ENCODE measurements around the gene SESN3. TPM values are rescaled to one million over a fixed set of nuclear protein-coding genes. Genes with fewer than 3 reads are reported as not detected.
A peak's percentile ranks its signal among the peaks of the same experiment; 100 is the strongest.

Gene SESN3
- total RNA-seq, 1 experiment from 2014 or later = 34.9 TPM

DNA sequence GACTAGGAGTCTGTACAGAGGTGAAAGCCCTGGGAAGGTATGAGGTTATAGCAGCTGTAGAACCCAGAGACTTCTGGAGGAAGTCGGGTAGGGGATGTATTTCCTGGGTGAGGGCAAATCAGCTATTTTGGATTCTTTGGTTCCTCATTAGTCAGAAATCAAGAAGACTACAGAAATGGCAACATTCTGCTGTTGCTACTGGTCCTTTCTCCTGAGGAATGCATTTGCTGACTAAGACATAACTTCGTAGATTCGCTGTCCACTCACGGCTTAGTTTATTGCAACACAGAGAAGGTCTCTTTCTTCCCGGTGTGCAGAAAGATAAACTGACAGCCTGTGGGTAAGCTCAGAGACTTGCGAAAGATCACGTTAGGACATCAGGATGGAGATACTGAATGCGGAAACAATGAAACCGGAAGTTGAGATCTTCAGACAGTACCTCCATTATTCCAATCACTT, 25.3 kb upstream of the SESN3 start:
- ChIA-PET CTCF (interaction anchor here (0.6 to 1.8 kb wide), 2 partner anchors 25 to 40 kb away, joined by 3 to 8 read pairs; partner anchors contain the start of gene SESN3), POLR2A (interaction anchor here (2.2 kb wide), 1 partner anchor 25 kb away, joined by 11 read pairs; the partner anchor contains the start of gene SESN3)
- no peak for ATAC-seq
- peak overlapping the region; percentile 94 for H3K27ac Mint-ChIP-seq
- H3K36me3 Mint-ChIP-seq = no peaks in the 10 kb centered on the region
- peaks cover 73% of the 10 kb centered on the region for H3K4me1 Mint-ChIP-seq
- H3K4me3 Mint-ChIP-seq = no peak overlapping the region
- no peaks in the 10 kb centered on the region for H3K9me3 Mint-ChIP-seq
- TF ChIP-seq FOXP1 (CRISPR knock-in tag; IDR thresholded peaks at IDR 0.05; ENCODE audit: borderline replicate concordance) = no peak
- TF ChIP-seq, protein P1, sequence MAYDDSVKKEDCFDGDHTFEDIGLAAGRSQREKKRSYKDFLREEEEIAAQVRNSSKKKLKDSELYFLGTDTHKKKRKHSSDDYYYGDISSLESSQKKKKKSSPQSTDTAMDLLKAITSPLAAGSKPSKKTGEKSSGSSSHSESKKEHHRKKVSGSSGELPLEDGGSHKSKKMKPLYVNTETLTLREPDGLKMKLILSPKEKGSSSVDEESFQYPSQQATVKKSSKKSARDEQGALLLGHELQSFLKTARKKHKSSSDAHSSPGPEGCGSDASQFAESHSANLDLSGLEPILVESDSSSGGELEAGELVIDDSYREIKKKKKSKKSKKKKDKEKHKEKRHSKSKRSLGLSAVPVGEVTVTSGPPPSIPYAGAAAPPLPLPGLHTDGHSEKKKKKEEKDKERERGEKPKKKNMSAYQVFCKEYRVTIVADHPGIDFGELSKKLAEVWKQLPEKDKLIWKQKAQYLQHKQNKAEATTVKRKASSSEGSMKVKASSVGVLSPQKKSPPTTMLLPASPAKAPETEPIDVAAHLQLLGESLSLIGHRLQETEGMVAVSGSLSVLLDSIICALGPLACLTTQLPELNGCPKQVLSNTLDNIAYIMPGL (CRISPR knock-in tag; IDR thresholded peaks at IDR 0.05) = no peak
- no peak for TF ChIP-seq JAZF1 (CRISPR knock-in tag; IDR thresholded peaks at IDR 0.05)
- TF ChIP-seq GTF2I (CRISPR knock-in tag; conservative IDR thresholded peaks at IDR 0.05) = no peak
- TF ChIP-seq NFATC4 (CRISPR knock-in tag; IDR thresholded peaks at IDR 0.05) = no peak
- TF ChIP-seq, protein P2, sequence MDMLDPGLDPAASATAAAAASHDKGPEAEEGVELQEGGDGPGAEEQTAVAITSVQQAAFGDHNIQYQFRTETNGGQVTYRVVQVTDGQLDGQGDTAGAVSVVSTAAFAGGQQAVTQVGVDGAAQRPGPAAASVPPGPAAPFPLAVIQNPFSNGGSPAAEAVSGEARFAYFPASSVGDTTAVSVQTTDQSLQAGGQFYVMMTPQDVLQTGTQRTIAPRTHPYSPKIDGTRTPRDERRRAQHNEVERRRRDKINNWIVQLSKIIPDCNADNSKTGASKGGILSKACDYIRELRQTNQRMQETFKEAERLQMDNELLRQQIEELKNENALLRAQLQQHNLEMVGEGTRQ (CRISPR knock-in tag; IDR thresholded peaks at IDR 0.05) = no peak
- TF ChIP-seq, protein P3, sequence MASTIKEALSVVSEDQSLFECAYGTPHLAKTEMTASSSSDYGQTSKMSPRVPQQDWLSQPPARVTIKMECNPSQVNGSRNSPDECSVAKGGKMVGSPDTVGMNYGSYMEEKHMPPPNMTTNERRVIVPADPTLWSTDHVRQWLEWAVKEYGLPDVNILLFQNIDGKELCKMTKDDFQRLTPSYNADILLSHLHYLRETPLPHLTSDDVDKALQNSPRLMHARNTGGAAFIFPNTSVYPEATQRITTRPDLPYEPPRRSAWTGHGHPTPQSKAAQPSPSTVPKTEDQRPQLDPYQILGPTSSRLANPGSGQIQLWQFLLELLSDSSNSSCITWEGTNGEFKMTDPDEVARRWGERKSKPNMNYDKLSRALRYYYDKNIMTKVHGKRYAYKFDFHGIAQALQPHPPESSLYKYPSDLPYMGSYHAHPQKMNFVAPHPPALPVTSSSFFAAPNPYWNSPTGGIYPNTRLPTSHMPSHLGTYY (CRISPR knock-in tag; IDR thresholded peaks at IDR 0.05) = no peak
- TF ChIP-seq HMGA2 (CRISPR knock-in tag; IDR thresholded peaks at IDR 0.05) = no peak
- no peak for TF ChIP-seq CBFB (CRISPR knock-in tag; IDR thresholded peaks at IDR 0.05; ENCODE audit: low read depth)
- TF ChIP-seq CREB1 (CRISPR knock-in tag; IDR thresholded peaks at IDR 0.05) = no peak
- TF ChIP-seq, protein P4, sequence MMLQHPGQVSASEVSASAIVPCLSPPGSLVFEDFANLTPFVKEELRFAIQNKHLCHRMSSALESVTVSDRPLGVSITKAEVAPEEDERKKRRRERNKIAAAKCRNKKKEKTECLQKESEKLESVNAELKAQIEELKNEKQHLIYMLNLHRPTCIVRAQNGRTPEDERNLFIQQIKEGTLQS (CRISPR knock-in tag; conservative IDR thresholded peaks at IDR 0.05) = no peak
- TF ChIP-seq, protein P5, sequence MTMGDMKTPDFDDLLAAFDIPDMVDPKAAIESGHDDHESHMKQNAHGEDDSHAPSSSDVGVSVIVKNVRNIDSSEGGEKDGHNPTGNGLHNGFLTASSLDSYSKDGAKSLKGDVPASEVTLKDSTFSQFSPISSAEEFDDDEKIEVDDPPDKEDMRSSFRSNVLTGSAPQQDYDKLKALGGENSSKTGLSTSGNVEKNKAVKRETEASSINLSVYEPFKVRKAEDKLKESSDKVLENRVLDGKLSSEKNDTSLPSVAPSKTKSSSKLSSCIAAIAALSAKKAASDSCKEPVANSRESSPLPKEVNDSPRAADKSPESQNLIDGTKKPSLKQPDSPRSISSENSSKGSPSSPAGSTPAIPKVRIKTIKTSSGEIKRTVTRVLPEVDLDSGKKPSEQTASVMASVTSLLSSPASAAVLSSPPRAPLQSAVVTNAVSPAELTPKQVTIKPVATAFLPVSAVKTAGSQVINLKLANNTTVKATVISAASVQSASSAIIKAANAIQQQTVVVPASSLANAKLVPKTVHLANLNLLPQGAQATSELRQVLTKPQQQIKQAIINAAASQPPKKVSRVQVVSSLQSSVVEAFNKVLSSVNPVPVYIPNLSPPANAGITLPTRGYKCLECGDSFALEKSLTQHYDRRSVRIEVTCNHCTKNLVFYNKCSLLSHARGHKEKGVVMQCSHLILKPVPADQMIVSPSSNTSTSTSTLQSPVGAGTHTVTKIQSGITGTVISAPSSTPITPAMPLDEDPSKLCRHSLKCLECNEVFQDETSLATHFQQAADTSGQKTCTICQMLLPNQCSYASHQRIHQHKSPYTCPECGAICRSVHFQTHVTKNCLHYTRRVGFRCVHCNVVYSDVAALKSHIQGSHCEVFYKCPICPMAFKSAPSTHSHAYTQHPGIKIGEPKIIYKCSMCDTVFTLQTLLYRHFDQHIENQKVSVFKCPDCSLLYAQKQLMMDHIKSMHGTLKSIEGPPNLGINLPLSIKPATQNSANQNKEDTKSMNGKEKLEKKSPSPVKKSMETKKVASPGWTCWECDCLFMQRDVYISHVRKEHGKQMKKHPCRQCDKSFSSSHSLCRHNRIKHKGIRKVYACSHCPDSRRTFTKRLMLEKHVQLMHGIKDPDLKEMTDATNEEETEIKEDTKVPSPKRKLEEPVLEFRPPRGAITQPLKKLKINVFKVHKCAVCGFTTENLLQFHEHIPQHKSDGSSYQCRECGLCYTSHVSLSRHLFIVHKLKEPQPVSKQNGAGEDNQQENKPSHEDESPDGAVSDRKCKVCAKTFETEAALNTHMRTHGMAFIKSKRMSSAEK (CRISPR knock-in tag; IDR thresholded peaks at IDR 0.05; ENCODE audit: borderline replicate concordance) = no peak
- no peak for TF ChIP-seq ZNF671 (CRISPR knock-in tag; IDR thresholded peaks at IDR 0.05)
- no peaks in the 10 kb centered on the region for H3K27me3 Mint-ChIP-seq (ENCODE audit: low read depth)
- DNase-seq (ENCODE audit: low spot score) = no peak

DNA sequence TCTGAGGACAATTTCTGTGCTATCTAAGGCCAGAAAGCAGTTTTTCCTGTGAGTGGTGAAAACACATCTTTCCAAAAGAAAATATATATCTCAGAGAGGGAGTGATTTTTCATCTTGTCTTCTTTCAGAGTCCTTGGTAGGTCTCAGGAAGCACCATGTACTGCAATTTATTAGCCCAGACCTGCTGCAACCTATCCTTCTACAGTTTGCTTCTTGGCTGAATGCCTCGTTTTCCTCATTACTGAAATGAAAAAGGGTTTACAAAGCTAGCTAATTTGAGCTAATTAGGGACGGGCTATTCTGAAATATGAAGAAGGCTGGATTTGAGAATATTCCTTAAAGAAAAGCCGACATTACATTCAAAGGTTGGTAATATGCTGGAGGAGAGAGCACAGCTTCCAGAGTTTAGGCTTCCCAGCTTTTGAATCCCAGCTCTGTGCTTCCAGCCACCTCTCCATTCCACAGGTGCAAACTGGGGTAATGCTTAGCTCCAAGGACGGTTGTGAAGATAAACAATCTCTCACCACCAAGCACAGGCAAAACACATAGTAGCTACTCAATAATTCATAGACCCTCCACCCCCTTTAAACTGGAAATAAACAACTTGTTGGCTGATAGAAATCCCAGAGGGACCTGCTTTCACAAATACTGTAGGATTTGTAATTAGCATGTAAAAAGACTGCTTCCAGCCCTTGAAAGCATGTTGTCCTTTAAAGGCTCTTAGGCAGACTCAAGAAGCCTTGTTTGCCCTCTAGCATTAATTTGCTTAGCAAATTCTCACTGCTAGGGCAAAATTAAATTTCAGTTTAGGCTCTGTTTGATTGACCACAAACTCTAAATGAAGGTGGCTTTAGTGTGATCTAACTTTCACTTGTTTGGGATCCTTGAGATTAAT, 24.5 kb upstream of the SESN3 start:
- H3K27ac Mint-ChIP-seq = peak overlapping the region; percentile 94
- H3K4me1 Mint-ChIP-seq = peaks cover 75% of the 10 kb centered on the region
- ATAC-seq (peak; percentile 72), DNase-seq (ENCODE audit: low spot score) (no peak)
- no peaks in the 10 kb centered on the region for H3K9me3 Mint-ChIP-seq
- CTCF ChIA-PET = interaction anchor here (1.1 to 2.2 kb wide), 3 partner anchors 10 to 104 kb away, joined by 5 to 9 read pairs (median 8); partner anchors contain the start of gene SESN3
- TF ChIP-seq, protein P6, sequence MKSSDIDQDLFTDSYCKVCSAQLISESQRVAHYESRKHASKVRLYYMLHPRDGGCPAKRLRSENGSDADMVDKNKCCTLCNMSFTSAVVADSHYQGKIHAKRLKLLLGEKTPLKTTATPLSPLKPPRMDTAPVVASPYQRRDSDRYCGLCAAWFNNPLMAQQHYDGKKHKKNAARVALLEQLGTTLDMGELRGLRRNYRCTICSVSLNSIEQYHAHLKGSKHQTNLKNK (CRISPR knock-in tag; IDR thresholded peaks at IDR 0.05) = no peak
- peak overlapping the region; percentile 20; the same call in 1 of the 2 replicates for H3K4me3 Mint-ChIP-seq
- POLR2A ChIA-PET = interaction anchor here (1.0 to 2.2 kb wide), 3 partner anchors 11 to 24 kb away, joined by 3 to 11 read pairs (median 5); partner anchors contain the start of gene SESN3
- H3K27me3 Mint-ChIP-seq (ENCODE audit: low read depth) = no peaks in the 10 kb centered on the region
- H3K36me3 Mint-ChIP-seq = no peaks in the 10 kb centered on the region

Data from WTC11 (cell line).